GM18498 (cell line): ENCODE measurements around the gene PRPF6.

ENCODE experiments used
- ATAC-seq: cut with Tn5 transposase; IDR thresholded peaks from one replicate; pipeline ENCODE4 v1.9.1; 2021; ENCODE audit warnings: mild to moderate bottlenecking, moderate library complexity; ENCODE audit not compliant: unreplicated experiment

The PRPF6 gene

DNA sequence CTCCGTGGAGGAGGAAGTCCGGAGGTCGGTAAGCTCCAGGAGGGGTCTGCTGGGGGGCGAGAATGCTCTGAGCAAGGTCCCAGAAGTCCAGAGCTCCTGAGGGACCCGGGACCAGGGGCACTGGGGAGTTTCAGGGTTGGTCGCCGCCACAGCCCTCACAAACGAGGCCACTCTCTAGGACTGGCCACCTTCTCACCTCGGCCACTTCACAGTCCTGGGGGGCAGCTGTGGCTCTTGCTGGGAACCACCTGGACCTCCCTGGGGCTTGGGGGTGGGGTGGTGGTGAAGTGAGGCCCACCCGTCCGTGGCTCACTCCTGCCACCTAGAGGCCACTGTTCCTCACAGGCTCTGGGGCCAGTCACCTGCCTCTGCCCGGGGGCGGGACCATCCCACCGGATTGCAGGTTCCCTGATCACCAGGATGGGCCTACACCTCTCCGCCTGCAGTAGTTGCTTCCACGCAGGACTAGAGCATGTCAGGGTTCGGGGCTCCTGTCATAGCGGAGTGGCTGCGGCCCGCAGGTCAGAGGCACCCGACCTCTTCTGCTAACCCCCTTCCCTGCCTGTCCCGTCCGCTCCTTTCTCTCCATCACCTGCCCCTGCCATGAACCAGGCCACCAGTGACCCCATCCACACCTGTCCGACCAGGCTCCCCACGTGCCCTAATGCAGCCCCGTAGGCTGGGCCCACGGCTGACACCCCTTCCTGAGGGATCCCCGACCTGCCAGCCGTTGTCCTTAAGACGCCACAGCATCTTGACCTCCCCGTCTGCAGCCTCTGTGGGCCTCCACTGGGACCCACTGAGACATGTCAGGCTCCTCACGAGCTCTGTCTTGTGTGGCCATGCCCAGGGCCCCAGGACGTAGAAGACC lies 76.9 kb downstream of the PRPF6 start:
- ATAC-seq, result no peak

DNA sequence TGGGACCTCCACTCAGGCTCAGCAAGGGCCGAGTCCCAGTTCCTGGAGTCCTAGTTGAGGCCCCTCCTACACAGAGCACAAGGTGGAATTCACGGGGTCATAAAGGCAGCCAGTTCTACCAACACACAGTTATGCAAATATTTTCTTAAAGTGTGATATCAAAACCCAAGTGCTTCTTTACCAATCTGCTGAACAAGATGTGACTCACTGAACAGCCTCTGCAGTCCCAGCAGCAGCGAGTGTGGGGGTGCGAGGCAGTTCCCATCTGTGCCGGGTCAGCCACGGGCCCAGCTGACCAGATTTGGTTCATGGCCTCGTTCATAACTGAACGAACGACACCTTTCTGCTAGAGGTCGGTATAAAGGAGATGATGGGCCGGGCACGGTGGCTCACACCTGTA lies 77.6 kb downstream of the PRPF6 start:
- ATAC-seq, result no peak

DNA sequence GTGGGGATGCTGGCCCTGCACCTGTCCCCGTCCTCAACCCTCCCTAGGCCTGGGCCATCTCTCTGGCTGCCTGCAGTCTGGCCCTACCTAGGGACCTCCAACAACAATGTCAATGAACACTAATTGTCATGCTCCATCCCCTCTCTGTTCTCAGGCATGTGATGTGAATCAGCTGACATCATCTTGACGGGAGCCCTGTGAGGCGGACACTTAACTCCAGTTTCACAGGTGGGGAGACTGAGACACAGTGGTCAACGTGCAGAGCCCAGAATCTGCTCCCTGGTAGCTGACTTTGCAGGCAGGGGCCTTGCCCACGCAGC lies 81.3 kb downstream of the PRPF6 start:
- no peak for ATAC-seq

DNA sequence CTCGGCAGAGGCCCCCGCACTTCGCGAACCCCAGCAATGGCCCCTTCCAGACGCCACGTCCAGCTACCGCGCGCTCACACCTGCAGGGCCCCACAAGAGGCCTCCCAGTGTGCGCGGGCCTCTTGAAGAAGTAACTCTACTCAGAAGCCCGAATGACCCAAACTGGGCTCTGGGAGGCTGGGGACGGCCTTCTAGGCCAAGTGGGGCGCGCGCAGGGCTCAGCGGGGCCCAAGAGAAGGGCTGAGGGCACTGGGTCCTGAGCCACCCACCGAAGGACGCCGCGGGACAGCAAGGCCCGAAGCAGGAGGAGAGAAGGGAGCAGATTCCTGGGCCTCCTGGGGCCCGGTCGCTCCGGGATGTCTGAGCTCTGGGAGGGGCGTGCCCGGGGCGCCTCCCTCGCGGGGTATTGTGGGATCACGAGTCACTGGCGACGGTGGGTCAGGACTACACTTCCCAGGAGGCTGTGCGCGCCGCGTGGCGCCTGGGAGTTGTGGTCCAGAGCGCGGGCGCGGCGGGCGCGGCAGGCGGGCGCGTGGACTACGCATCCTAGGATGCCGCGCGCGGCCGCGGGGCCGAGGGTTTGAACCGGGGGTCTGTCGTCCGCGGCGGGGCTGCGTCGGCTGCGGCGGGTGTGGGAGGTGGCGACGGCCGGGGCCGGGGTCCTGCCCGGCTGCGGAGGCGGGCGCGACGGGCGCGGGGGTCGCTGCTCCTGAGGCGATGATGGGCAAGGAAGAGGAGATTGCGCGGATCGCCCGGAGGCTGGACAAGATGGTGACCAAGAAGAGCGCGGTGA lies 81.9 kb downstream of the PRPF6 start, which contains the start of gene TCEA2:
TCEA2 (plus strand) TSS at position 603 of the 793 bp plus-strand sequence; CDS start at position 718, 115 bp downstream.
- ATAC-seq, result peak; percentile 80

DNA sequence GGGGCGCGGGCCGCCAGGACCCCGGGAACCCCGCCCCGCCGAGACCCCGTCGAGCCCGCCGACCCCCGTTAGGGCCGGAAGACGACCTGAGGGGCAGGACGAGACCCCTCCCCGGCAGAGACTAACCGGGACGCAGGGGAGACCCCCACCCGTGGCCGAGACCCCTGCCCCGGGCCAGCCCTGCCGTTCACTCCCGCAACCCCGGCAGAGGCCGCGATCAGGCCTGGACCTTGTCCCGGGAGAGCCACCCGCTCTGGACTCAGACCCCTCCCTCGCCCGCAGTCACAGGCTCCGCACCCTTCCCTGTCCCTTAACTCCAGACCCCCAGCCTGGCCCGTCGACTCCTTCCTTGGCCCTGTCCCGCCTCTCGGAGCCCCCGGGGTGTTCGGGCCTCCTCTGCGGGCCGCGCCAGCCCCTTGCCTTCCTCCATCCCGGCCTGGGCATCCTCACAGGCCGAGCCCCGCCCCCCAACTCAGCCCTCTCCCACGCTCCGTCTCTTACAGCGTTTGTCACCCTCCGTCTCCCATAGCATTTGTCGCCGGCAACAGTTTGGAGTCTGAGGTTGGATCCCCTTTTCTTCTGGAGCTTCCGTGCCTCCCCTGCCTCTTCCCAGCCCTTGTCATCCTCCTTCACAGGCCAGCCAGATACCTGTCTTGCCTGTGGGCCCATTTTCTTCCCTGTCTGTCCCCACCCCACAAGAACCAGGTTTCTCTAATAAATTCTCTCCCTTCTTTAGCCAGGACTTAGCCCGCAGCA lies 82.6 kb downstream of the PRPF6 start:
- no peak for ATAC-seq

DNA sequence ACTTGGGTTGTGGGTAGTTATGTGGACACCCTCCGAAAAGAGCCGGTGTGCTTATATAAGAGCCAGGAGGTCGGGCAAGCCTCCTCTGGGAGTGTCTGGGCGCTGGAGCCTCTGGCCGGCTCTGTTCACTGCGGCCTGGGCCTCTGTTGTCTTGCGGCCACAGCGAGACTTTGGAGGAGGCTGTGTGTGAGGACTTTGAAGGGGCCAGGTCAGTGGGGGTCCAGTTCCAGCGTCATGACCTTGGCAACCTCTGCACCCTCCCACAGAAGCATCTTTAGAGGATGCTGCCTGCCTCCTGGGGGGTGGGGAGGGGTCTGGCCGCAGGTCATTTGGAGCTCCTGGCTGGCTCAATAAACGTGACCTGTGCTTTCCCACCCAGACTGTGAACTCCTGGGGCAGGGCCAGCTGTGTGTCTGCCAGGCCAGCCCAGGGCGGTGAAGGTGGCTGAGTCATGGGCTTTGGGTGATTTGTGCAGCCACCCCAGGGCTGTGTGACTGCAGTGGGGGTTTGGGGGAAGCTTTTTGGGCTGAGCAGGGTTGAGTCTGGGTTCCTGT lies 83.3 kb downstream of the PRPF6 start:
- no peak for ATAC-seq

DNA sequence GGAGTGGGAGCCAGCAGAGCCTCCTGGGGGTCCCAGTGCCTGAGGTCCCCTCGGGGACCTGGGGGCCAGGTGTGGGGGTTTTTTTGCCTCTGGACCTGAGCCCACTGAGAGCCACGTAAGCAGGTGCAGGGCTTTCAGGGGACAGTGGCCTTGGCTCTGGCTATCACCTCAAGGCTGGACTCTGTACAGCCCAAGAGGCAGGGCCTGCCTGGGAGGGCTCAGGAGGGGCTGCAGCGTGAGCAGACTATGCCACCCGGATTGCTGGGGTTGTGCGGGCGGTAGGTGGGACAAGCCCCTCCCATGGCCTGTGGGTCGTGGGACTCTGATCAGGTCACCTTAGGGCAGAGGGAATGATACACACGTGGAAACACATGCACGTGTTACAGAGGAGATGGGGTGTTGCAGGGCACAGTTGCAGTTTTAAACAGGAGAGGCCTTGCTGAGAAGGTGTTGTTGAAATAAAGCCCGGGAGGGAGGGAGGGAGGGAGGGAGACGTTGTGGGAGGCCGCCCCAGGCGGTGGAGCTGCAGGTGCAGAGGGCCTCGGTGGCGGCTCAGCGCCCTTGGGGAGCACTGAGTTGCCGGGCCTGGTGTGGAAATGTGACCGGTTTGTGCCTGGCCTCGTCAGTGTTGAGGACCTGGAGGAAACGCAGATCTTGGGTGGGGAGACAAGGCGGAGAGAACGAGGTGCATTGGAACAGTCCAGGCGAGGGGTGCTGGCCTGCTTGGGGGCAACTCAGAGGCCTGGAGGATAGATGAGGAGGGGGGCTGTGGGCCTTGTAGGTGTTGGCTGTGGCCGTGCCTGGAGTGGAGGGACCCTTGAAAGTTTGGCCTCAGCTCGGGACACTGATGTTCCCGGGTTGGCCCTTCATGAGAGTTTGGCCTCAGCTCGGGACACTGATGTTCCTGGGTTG lies 84.4 kb downstream of the PRPF6 start:
- no peak for ATAC-seq

DNA sequence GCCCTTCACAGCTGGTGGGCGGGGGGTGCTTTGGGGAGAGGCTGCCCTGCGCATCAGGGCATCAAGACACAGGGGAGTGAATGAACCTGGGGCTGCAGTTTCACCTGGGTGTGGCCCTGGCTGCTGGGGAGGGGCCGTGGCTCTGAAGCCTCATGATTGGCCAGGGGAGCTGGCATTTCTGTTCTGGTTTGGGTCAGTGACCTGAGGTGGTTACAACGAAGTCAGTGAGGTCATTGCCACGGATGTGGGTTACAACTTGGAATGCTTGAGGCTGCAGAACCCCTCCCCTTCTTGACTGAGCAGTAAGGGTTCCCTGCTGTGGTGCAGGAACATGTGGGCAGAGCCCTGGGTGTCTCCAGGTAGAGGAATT lies 85.0 kb downstream of the PRPF6 start:
- ATAC-seq, result peak; percentile 39

DNA sequence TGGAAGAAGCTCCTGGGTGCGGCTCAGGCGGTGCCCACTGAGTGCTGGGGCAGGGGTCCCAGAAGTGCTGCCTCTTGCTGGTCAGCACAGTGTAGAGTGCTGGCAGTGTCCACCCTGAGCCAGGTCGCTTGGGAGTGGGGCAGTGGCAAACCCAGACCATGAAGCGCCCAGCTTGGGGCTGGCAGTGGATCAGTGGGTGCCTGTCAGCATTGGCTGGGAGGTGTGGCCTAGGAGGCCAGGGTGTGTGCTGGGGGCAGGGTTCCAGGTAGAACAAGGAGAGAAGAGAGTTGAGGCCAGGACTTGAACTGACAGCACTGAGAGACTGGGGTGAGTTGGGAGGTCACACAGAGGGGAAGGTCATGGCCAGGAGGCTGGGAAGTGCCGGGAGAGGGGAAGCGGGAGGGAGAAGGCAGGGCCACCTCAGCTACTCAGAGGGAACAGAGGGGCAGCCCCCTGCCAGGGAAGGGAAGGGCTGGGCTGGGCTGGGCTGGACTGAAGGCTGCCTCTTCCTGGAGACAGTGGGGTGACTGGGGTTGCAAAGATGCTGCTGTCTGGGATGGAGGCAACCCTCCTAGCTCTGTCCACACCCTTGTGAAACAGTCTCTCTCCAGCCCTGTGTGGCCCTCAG lies 86.2 kb downstream of the PRPF6 start:
- no peak for ATAC-seq

DNA sequence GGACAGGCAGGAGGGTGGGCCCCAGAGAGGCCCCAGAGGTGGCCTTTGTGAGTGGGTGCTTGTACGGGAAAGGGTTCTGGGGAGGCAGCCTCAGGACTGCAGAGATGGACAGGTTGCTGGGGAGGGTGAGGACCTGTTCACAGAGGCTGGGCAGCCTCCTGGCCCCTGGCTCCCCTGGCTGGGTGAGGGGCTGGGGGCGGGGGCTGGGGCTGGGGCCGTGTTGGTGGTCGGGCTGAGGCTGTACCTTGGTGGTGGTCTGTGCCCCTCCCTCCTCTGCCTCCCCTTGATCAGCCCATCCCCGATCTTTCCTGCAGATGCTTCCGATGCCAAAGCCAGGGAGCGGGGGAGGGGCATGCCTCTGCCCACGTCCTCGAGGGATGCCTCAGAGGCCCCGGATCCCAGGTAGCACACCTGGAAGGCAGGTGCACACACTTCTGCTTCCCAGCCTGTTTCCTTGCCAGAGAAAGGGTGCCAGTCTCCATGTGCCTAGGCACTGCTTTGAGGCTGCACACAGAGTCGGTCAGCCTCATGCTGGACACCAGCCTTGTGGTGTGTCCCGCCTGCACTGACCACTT lies 86.9 kb downstream of the PRPF6 start:
- ATAC-seq, result no peak

DNA sequence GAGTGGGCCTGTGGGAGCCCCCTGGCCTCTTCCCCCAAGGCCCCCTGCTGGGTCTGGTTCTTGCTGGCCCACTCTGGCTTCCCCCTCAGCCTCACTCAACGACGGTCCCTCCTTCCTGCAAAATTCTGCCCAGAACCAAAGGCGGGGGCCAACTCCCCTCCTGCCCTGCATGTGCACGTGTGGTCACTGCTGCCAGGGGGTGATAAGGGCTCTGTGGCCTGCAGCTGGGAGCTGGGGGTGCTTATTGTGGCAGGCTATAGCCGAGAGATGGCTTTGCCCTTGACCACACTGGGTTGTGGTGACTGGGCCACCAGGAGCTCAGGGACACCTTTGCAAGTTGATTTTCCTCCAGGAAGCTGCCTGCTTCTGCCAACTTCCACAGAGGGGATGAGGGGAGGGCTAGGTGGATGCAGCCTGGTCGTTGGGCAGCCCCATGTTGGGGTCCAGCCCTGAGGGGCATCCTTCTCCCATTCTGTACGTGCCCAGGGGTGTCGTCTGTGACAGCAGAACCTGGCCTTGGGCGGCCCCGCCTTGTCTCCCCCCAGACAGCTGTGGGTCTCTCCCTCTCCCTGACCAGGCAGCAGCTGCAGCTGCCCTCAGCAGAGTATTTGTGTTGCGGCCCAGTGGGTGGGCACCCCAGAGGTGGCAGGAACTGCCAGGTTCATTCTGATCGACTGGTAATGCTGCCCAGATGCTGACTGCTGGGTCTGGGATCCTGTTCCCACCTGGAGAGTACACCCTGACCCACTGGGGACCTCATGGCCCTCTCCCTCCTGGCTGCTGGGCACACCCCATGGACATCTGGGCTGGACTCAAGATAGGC lies 87.7 kb downstream of the PRPF6 start:
- ATAC-seq, result no peak

DNA sequence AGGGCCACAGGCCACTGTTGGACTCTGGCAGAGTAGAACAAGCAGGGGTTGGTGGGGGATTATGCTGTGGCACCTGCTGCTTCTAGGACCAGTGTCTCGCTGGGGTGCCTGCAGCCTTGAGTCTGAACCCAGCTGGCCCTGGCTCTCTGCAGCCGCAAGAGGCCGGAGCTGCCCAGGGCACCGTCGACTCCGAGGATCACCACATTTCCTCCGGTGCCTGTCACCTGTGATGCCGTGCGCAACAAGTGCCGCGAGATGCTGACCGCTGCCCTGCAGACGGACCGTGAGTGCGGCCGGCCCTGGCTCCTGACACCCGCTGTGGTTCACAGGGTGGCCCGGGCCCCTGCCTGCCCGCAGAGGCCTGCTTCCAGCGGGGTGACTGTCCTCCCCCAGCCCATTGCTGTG lies 88.3 kb downstream of the PRPF6 start:
- no peak for ATAC-seq

DNA sequence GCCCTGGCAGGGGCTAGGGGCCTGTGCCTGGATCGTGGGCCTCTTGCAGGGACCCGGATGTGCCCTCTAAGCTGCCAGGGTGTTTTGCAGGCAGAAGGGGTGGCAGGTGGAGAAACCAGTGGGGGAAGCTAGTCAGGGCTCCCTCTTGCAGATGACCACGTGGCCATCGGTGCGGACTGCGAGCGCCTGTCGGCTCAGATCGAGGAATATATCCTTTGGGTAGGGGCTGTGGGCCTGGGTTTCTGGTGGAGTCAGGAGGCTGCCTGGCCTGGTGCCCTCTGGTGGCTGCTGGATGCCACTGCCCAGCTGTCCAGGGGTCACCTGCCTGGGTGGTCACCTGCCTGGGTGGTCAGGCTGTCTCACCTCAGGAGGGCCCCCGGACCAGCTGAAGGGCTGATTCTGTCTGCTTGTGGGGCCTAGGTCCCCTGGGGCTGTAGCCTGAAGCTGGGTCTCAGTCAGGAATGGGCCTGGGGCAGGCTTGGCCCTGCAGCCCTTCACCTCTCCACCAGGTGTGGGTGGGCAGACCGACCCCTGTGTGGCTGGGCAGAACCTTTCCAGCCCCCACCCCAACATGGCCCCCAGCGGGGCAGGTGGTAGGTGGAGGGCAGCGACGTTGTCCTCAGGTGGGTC lies 88.8 kb downstream of the PRPF6 start:
- no peak for ATAC-seq

DNA sequence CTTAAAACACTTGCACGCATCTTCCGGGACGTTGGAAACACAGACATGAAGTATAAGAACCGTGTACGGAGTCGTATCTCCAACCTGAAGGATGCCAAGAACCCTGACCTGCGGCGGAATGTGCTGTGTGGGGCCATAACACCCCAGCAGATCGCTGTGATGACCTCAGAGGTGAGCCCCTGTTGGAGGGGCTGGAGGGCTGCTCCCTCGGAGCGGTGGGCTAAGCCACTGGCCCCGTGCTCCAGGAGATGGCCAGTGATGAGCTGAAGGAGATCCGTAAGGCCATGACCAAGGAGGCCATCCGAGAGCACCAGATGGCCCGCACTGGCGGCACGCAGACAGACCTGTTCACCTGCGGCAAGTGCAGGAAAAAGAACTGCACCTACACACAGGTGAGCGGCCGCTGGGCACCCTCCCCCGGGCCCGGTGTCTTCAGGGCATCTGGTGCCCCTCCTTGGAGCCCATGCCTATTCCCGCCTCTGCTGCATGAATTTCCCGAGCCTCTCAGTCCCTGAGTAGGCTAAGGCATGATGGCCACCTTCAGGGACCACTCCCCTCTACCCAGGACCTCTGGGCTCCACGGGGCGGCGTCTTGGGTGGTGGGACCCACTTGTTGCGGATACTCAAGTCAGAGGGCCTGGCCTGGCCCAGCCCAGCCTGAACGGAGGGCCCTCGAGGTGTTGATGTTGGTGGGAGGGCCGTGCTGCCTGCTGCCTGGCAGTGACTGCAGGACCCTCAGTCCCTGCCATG lies 89.5 kb downstream of the PRPF6 start:
- ATAC-seq, result no peak

DNA sequence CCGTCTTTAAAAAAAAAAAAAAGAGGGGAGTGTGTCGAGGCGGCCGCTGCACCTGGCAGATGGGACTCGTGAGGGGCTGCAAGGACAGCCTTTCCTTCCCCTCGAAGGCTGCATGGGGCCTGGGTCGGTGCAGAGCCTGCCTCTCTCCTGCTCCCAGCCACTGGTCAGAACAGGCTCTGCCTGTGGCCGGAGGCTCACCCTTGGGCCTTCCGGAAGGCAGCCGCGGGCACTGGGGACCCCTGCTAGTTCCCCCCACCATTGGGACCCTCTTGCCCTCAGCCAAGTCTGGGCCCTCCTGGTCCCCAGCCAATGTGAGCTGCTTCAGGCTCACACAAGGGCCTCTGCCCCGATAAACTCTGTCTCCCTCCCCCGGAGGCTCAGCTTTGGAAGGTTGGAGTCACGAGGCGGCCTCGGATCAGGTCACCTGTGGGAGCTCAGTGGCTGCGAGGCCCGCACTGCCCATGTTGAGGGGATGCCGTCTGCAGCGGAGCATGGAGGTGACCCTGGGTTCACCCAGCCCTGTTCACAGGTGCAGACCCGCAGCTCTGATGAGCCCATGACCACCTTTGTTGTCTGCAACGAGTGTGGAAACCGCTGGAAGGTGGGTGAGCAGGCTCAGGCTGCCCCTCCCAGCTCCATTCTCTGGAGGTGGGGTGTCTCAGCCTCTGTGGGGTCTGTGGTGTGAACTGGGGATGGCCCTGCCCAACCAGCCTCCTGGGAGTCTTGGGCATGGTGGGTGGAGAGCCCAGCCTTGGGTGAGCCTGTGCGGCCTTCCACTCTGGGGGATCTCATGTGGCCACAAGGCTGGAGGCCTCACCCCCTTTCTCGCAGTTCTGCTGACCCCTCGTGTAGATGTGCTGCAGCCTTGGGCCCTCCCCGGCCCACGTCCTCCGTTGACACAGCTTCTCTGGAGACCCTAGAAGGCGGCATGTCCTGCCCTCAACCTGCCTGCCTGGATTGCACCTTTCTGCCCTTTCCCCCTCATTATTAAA lies 90.7 kb downstream of the PRPF6 start:
- no peak for ATAC-seq

DNA sequence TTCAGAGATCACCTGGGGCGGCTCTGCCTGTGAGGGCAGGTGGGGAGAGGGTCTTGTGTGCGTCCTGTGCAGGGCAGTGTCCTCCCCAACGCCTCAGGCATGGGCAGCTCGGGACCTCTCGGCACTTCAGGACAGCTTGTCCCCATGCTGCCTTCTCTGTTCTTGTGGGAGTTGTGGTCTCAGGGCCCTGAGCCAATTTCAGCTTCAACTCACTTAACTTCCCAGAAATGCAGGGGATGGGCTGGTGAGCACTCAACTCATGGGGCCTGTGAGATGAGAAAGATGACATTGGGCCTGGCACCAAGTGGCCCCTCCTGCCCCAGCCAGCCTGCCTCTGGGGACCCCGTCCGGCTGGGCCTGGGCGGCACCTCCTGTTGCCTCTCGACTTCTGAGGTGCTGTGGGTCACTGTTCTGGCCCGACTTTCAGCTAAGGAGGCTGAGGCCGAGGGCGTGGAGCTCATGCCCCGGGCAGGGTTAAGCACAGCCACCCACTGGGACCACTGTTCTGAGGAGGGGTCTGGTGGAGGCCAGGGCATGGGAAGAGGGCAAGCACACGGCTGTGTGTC lies 91.6 kb downstream of the PRPF6 start:
- no peak for ATAC-seq
